ENCODE data around the gene SARS2.
A peak's percentile ranks its signal among the peaks of the same experiment; 100 is the strongest.

SARS2 gene

GRCh38 chr19:38907670-38908069 is 22.9 kb downstream of the SARS2 start:
- TF ChIP-seq, protein P1, sequence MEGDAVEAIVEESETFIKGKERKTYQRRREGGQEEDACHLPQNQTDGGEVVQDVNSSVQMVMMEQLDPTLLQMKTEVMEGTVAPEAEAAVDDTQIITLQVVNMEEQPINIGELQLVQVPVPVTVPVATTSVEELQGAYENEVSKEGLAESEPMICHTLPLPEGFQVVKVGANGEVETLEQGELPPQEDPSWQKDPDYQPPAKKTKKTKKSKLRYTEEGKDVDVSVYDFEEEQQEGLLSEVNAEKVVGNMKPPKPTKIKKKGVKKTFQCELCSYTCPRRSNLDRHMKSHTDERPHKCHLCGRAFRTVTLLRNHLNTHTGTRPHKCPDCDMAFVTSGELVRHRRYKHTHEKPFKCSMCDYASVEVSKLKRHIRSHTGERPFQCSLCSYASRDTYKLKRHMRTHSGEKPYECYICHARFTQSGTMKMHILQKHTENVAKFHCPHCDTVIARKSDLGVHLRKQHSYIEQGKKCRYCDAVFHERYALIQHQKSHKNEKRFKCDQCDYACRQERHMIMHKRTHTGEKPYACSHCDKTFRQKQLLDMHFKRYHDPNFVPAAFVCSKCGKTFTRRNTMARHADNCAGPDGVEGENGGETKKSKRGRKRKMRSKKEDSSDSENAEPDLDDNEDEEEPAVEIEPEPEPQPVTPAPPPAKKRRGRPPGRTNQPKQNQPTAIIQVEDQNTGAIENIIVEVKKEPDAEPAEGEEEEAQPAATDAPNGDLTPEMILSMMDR (IDR thresholded peaks at IDR 0.05; ENCODE audit: borderline replicate concordance, insufficient read depth, low read depth, low read length): no peak
- no peak overlapping the region for H3K4me3 ChIP-seq (ENCODE audit: low read depth, low read length)

DNA sequence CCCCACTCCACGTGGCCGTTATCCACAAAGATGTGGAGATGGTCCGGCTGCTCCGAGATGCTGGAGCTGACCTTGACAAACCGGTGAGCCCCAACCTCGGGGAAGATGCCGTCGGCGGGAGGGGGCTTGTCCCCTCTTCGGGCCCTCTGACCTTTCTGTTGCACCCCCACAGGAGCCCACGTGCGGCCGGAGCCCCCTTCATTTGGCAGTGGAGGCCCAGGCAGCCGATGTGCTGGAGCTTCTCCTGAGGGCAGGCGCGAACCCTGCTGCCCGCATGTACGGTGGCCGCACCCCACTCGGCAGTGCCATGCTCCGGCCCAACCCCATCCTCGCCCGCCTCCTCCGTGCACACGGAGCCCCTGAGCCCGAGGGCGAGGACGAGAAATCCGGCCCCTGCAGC is 23.3 kb downstream of the SARS2 start:
- TF ChIP-seq, protein P1 (IDR thresholded peaks at IDR 0.05; ENCODE audit: borderline replicate concordance, insufficient read depth, low read depth, low read length): no peak
- H3K4me3 ChIP-seq (ENCODE audit: low read depth, low read length): no peak overlapping the region

GRCh38 chr19:38905620-38906019 is 24.9 kb downstream of the SARS2 start:
- TF ChIP-seq, protein P1 (IDR thresholded peaks at IDR 0.05; ENCODE audit: borderline replicate concordance, insufficient read depth, low read depth, low read length): no peak

DNA sequence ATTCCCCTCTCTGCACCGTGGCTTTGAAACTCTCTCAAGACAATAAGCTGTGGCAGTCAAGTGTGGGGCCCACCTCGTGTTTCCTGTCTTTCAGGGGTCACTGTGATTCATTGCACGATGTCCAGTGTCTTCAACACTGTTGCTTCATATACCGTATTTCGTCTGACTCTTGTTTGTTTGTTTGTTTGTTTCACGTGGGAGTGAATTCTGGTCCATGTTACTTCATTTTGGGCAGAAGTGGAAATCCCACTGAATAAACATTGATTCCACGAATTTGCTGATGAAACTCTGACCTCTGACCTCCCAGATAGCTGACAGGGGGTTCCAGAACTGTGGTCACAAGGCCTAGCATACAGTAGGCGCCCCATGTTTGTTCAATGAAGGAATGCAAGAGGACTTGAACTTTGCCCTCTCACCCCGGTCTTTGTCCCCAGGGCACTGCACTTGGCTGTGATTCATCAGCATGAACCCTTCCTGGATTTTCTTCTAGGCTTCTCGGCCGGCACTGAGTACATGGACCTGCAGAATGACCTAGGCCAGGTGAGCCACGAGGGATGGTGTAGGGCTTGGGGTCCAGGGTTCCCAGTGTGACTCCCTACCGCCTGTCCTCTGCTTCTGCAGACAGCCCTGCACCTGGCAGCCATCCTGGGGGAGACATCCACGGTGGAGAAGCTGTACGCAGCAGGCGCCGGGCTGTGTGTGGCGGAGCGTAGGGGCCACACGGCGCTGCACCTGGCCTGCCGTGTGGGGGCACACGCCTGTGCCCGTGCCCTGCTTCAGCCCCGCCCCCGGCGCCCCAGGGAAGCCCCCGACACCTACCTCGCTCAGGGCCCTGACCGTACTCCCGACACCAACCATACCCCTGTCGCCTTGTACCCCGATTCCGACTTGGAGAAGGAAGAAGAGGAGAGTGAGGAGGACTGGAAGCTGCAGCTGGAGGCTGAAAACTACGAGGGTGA is 25.7 kb downstream of the SARS2 start:
- TF ChIP-seq, protein P1 (IDR thresholded peaks at IDR 0.05; ENCODE audit: borderline replicate concordance, insufficient read depth, low read depth, low read length): no peak

More at GRCh38 chr19:38905620-38906019, 24.9 kb downstream of the SARS2 start:
- H3K4me3 ChIP-seq (ENCODE audit: low read depth, low read length): no peak overlapping the region

DNA sequence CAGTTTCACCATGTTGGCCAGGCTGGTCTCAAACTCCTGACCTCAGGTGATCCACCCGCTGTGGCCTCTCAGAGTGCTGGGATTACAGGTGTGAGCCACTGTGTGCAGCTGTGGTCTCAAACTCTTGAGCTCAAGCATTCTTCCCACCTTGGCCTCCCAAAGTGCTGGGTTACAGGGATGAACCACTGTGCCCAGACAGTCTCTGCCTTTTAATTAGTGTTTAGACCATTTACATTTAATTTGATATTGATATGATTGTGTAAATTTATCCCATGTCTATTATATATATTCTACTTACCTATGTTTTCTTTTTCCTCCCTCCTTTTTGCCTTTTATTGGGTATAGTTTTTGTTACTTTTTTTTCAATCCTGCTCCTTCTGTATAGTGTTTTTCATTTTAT is 28.9 kb downstream of the SARS2 start:
- TF ChIP-seq, protein P1 (IDR thresholded peaks at IDR 0.05; ENCODE audit: borderline replicate concordance, insufficient read depth, low read depth, low read length): no peak
- no peak overlapping the region for H3K4me3 ChIP-seq (ENCODE audit: low read depth, low read length)

More for the DNA sequence above, 25.7 kb downstream of the SARS2 start:
- no peak overlapping the region for H3K4me3 ChIP-seq (ENCODE audit: low read depth, low read length)

DNA sequence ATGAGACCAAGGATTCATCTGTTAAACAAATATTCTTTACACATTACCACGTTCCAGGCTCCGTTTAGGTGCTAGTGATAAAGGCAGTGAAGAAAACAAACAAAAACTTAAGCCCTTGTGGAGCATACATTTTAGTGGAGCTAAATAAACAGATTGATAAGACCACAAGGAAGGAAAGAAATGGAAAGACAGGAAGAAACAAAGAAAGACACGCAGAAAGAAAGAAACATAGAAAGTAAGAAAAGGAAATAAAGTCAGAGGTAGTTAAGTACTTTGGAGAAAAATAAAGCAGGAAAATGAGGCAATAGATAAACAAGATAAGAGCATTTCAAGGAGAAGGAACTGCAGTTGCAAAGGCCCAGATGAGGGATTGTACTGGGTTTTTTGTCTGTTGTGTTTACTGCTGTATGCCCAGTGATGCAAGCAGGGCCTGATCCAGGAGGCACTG is 29.8 kb downstream of the SARS2 start:
- TF ChIP-seq, protein P1 (IDR thresholded peaks at IDR 0.05; ENCODE audit: borderline replicate concordance, insufficient read depth, low read depth, low read length): no peak
- peak overlapping the region; percentile 85 for H3K4me3 ChIP-seq (ENCODE audit: low read depth, low read length)

DNA sequence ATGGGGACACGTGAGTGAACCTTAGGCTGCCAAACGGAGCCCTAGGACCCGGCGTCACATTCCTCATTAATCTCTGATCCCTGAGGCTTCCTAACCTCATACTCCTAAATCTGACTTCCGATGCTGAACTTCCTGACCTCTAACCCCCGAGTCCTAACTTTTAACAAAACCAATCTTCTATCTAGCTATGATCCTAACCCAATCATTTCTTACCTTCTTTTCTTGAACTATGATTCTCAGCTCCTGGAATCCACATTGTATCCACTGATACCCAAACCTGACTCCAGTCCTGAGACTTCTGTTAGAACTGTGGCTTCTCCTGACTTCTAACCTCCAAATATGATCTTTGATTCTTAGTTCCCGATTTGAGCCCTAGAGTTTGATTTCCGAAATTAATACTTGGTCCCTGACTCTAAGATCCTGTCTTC is 30.3 kb downstream of the SARS2 start:
- H3K4me3 ChIP-seq (ENCODE audit: low read depth, low read length): peak overlapping the region; percentile 85
- TF ChIP-seq, protein P1 (IDR thresholded peaks at IDR 0.05; ENCODE audit: borderline replicate concordance, insufficient read depth, low read depth, low read length): no peak
